Hematopoietic multipotent progenitor cell treated with erythropoietin and hydrocortisone succinate and interleukin-3 and kit ligand, for 17 days (in vitro differentiated cells): ENCODE data around the gene PHACTR1.
"Not testable (repeated sequence)": the region's sequence is repeated elsewhere in the genome, so short reads cannot be mapped to it uniquely, and the experiment has no call there.

Experiments used
- DNase-seq: peaks from one replicate; pipeline ENCODE4 v3.0.0-alpha.2; 2015; ENCODE audit warnings: low spot score

PHACTR1 gene

GRCh38 chr6:13113981-13114593 is 397.5 kb downstream of the PHACTR1 start:
- no peak for DNase-seq

DNA sequence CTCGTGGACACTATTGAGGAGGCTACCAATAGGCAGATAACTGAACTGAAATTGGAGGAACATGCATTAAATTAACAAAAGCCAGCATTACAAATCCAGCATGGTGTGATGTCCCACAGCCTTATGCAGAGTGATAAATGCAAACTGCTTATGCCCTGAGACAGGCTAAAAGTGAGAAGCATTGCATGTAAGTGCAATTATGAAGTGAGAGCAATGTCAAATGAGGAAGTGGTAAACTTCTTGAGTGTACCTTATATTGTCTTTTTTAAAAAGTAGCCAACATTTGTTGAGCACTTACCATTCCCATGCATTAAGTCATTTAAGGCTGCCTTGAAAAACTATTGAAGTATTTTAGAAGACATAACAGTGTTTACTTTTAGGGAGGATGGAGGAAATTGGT is 399.6 kb downstream of the PHACTR1 start:
- no peak for DNase-seq

DNA sequence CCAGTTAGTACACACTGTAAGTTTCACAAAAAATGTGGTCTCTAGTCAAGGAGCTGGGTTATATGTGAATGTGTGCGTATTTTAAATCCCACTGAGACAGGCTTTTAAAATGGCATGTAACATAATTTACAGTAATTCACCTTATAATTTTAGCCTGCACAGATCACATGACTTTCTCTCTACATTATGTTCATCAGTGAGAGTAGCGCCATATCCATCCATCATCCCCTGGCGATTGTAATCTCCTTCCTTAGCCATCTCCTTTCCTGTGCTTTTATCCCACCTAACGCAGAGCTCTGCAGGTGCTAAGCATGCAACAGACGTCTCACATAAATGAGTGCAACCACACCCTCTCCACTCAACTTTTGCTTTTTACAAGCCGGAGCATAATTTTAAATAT is 401.0 kb downstream of the PHACTR1 start:
- DNase-seq = no peak

DNA sequence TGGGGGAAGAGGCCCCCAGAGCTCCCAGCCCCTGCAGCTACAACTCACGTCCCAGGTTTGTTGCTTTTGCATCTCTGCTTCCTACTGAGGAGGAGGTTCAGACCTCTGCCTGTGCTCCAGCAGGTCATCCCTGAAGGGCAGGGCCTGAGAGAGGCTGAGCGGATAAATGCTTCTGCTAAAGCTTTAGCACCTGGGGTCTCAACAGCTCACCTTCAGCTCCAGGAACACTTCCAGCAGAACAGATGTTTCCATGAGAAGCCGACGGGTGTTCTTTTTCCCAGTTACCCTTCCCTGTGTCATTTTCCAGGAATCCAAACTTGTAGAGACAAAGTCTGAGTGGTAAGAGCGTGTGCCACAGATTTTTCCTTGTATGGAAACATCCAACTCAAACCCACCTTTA is 403.0 kb downstream of the PHACTR1 start:
- DNase-seq = no peak

DNA sequence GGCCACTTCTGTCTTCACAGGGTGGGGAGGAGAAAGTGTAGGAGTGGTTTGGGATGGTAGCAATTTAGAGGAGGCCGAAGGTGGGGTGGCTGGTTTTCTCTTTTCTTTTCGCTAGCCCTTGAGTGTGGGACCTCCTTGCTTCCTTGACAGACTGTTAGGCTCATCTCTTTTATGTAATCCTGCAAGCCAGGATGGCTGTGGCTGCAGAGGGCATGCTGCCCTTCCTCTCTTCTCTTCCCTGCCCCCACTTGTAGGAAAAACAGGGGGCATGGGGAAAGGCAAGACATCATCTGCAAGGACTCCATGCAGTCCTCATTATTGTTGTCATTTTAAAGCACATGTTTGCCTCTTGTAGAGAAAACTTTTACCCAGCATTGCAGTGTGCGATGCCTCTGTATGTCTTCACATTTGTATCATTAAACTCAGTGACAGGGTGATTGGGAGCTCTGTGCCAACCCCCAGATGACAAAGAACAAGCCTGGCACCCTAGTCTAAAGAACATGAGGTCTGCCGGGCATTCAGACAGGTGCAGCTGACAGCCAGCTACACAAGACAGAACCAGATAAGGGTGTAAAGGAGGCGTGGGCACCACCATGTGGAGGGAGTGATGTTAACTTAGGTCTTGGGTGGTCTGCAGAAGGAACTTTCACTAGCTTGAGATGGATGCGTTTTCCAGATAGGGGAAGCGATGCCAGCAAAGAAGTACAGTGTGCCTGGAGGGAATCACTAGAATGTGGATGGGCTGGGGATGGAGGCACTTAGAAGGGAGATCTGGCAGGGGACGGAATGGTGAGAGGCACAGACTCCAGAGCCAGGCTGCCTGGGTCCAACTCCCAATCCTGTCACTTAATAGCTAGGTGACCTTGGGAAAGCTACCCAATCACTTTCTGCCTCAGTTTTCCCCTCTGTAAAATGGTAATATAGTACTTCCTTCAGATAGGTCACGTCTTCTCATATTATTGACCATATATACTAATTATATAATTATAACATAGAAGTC is 404.2 kb downstream of the PHACTR1 start:
- DNase-seq = no peak

DNA sequence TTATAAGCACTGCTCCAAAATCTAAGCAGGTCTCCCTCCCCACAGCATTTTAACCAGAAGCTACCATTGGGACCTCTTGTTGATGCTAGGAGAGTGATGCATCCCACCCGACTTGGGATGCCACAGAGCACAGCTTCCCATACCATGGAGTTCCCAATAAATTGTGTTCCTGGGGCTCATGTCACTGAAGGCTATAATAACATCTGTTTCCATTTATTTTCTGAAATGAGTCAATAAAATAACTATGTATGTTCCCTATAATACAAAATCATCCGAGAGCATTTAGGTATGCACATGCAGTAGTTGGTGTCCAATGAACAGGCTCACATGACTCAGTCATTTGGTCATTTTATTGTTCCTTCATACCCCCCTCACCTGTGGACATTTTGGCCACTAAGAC is 407.6 kb downstream of the PHACTR1 start:
- no peak for DNase-seq

GRCh38 chr6:13125841-13126240 is 409.3 kb downstream of the PHACTR1 start:
- DNase-seq = no peak

DNA sequence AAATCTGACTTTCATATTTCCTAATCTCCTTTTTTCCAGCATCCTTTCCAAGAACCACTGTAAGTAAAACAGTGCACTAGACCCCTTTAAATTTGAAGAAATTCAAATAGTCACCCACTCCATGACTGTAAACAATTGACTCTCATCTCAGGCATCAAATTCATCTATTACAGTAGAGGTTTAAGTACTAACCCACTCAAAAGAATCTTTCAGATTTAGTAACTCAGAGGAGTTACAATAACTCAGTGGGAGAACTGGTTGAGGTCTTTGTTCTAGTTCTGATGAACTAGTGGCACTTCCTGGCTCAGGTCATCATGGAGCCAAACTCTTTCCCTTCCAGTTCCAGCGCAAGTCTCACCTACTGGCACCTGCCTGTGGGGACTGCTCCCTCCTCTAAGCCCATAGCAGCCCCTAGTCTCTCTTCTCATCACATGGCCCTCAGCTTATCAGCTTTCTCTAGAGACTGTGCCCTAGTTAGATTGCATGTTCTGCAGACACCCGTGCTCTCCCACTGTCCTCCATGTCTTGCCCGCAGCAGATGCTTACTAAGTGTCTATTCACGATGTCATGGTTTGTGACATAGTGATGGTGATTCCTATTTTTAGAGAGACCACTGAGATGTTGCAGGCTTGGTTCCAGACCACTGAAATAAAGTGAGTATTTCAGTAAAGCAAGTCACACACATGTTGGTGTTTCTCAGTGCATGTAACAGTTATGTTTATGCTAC is 415.5 kb downstream of the PHACTR1 start:
- no peak for DNase-seq

- not testable (repeated sequence) for DNase-seq
Measured at GRCh38 chr6:13133894-13134293, 417.3 kb downstream of the PHACTR1 start.

DNA sequence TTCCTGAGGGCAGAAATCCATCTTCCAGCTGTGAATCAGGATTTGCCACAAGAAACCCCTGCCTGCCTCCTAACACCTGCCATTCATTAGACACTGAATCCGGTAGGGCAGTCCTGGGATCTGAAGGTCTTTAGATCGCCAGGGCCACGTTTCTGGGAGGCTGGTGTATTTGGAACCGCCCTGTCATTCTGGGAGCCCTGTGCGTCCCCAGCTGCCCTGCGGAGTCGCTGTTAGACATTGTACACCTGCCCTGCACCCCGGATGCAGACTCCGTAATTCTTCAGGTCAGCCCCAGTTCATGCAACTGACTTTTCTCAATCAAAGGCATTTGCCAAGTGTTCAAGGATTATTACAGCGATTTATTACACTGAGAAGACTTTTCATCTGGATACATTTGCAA is 418.6 kb downstream of the PHACTR1 start:
- no peak for DNase-seq

GRCh38 chr6:13139119-13139518 is 422.6 kb downstream of the PHACTR1 start:
- no peak for DNase-seq

- DNase-seq = no peak
Measured at GRCh38 chr6:13140980-13141379, 424.4 kb downstream of the PHACTR1 start.

GRCh38 chr6:13141387-13141786 is 424.8 kb downstream of the PHACTR1 start:
- no peak for DNase-seq

DNA sequence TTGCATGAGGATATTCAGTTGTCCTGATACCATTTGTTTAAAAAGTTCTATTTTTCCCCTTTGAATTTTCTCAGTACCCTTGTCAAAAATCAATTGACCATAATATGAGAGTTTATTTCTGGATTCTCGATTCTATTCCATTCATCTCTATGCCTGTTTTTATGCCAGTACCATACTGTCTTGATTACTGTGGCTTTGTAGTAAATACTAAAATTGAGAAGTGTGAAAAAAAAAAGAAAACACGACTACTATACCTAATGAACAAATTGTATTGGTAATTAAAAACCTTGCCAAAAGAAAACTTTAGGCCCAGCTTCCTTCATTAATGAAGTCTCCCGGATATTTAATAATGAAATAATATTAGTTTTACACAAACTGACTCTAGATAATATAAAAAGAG is 426.0 kb downstream of the PHACTR1 start:
- DNase-seq = no peak

DNA sequence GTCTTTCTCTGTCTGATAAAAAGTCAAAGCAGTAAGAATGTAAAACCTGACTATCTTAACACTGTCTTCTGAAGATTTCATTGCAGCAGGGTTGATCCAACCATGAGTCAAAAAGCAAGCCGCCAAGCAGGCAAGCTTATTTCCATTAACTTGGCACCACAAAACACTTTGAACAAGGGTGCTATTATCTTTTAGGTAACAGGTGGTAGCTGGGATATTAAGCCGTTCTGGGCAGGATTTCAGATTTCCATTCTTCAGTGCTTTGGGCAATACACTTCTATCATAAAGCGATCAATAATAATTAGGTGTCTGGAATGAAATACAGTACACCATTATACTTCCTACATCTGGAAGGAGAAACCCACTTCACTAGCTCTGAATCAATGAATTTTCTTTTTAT is 429.9 kb downstream of the PHACTR1 start:
- no peak for DNase-seq

GRCh38 chr6:13147376-13147775 is 430.8 kb downstream of the PHACTR1 start:
- DNase-seq = no peak

DNA sequence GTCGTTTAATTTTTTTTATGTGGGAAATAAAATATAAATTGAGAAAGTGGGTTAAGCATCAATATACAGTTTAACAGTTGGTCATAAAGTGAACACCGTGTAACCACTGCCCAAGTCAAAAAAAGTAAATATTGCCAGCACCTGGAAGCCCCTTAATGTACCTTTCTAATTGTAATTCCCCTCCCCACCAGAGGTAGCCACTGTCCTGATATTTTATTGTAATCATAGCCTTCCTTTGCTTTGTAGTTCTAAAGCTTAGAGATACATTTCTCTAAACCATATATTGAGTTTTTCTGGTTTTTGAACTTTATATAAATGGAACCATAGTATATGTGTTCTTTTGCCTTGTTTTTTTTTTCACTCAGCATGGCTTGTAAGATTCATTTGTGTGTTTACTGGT is 431.2 kb downstream of the PHACTR1 start:
- no peak for DNase-seq

GRCh38 chr6:13152764-13153163 is 436.2 kb downstream of the PHACTR1 start:
- DNase-seq = no peak

DNA sequence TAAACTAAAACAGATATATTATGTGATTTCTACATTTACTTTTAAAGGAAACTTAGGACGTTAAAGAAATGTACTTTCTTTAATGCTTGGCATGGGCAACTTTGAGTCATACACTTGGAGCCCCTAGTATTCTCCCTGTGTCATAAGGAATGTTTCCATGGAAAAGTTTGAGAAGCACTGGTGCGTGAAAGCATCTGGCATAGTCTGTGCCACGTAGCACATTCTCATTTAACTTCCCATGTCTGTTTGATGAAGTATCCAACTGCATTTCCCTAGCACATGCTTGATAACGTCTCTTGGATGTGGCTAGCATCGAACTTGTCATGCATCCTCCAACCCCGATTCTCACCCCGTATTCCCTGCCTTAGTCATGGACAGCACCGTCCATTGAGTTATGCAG is 439.8 kb downstream of the PHACTR1 start:
- DNase-seq = no peak

DNA sequence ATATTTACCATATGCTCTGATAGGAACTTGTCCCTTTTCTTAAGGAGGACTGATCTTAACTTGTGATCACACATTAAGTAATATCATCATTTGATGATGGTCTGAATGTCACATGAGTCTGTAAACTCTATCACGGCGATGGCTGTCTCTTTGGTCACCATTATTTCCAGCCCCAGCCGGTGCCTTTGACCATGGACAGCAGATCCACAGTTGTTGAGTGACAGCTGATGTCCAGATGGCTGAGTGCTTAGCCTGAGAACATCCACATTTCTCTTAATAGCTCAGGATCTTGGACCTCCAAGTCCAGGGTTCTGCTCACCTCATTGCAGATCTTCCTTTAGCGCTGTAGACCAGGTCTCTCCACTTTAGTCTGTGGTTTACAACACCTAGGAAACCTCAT is 440.7 kb downstream of the PHACTR1 start:
- DNase-seq = no peak

- no peak for DNase-seq
Measured at GRCh38 chr6:13159300-13159699, 442.7 kb downstream of the PHACTR1 start.

- not testable (repeated sequence) for DNase-seq
Measured at GRCh38 chr6:13159822-13160221, 443.3 kb downstream of the PHACTR1 start.
